HepG2 (cell line): ENCODE results near the gene NSD2. TPM values are rescaled to one million over a fixed set of nuclear protein-coding genes. Genes with fewer than 3 reads are reported as not detected.
"Not testable (repeated sequence)": the region's sequence is repeated elsewhere in the genome, so short reads cannot be mapped to it uniquely, and the experiment has no call there.

Source experiments
- ATAC-seq: fragments of 200-7000 bp; cut with Tn5 transposase; 3 replicates; pipeline ENCODE4 v1.9.1; 2020; ENCODE audit warnings: mild to moderate bottlenecking, moderate library complexity
- BruUV-seq: library from RNA; stranded (reverse); fragments of 400-500 nt; replicated peaks from 2 replicates; lab custom pipeline; 2021; lab: Mats Ljungman, UMichigan
- CTCF ChIA-PET: fragments of 300-600 bp; formaldehyde crosslinking; extraction: SDS; loops from one replicate; lab custom pipeline; 2021; ENCODE audit warnings: low total read pairs, inconsistent platforms, low intra/inter-chr PET ratio; lab: Yijun Ruan, JAX
- POLR2A ChIA-PET: fragments of 350-600 bp; sonication (Branson Sonifier 250); formaldehyde crosslinking; loops from one replicate; lab custom pipeline; 2020; ENCODE audit warnings: antibody characterized with exemption, inconsistent platforms; lab: Yijun Ruan, JAX
- DNase-seq: peaks from one replicate; pipeline ENCODE4 v3.0.0-alpha.2; 2015; ENCODE audit warnings: low spot score
- FAIRE-seq: peaks from 3 replicates; lab custom pipeline; 2011; peaks lifted over from hg19 to GRCh38; lab: Jason Lieb, UNC
- H2AFZ ChIP-seq: one replicate; pipeline ENCODE4 v1.6.1; 2011; ENCODE audit warnings: low read length, inconsistent platforms
- H3K27ac ChIP-seq: fragments of 300-600 bp; 3 replicates; pipeline ENCODE4 v1.8.0; 2011; ENCODE audit warnings: mixed run types, mild to moderate bottlenecking, mixed read lengths, low read length, inconsistent platforms; ENCODE audit not compliant: insufficient read depth; ENCODE audit errors: extremely low read length
- H3K27me3 ChIP-seq, 2 experiments: fragments of 200-600 bp in 1 of 2; 2 replicates in 1 of 2; 3 replicates in 1 of 2; pipeline versions ENCODE4 v1.6.0 to v1.8.0; 2011; ENCODE audit warnings: low read length in 2 of 2, mild to moderate bottlenecking in 2 of 2, moderate library complexity in 2 of 2, inconsistent platforms in 1 of 2; ENCODE audit not compliant: insufficient read depth in 2 of 2, control insufficient read depth in 1 of 2
- H3K36me3 ChIP-seq, 2 experiments: fragments of 200-600 bp in 1 of 2; replicated peaks in 1 of 2; 2 replicates in 1 of 2; 3 replicates in 1 of 2; pipeline versions ENCODE4 v1.5.1 to v1.8.0; 2011; ENCODE audit warnings: low read length in 2 of 2, inconsistent platforms in 1 of 2; ENCODE audit not compliant: insufficient read depth in 2 of 2, control insufficient read depth in 1 of 2
- H3K4me1 ChIP-seq: 2 replicates; pipeline ENCODE4 v1.5.1; 2012; ENCODE audit warnings: low read length, inconsistent platforms; ENCODE audit not compliant: insufficient read depth
- H3K4me2 ChIP-seq: 2 replicates; pipeline ENCODE4 v1.6.0; 2011; ENCODE audit warnings: low read depth, low read length, inconsistent platforms
- H3K4me3 ChIP-seq, 3 experiments: fragments of 200-600 bp in 1 of 3; sonication (generic), shearing (Covaris generic) in 1 of 3; replicated peaks in 1 of 3; 2 replicates each; pipeline ENCODE4 v1.5.1; 2011 to 2016; ENCODE audit warnings: low read length in 3 of 3, inconsistent platforms in 2 of 3, low read depth in 2 of 3, mild to moderate bottlenecking in 2 of 3, control low read depth in 1 of 3, mixed read lengths in 1 of 3; ENCODE audit not compliant: insufficient read depth in 1 of 3
- H3K79me2 ChIP-seq: one replicate; pipeline ENCODE4 v1.6.1; 2011; ENCODE audit warnings: low read length, inconsistent platforms; ENCODE audit not compliant: insufficient read depth
- H3K9ac ChIP-seq: 2 replicates; pipeline ENCODE4 v1.6.0; 2011; ENCODE audit warnings: mild to moderate bottlenecking, low read depth, low read length, inconsistent platforms; ENCODE audit not compliant: insufficient read depth
- H3K9me3 ChIP-seq: 2 replicates; pipeline ENCODE4 v1.5.1; 2012; ENCODE audit warnings: mild to moderate bottlenecking, low read length
- H4K20me1 ChIP-seq: 2 replicates; pipeline ENCODE4 v1.6.0; 2011; ENCODE audit warnings: inconsistent platforms, mild to moderate bottlenecking, low read length, moderate library complexity; ENCODE audit not compliant: insufficient read depth
- ARID5B ChIP-seq: IDR thresholded peaks from 2 replicates; pipeline ENCODE4 v1.4.0; 2020; ENCODE audit warnings: mild to moderate bottlenecking, missing genetic modification reagents
- CEBPB ChIP-seq: IDR thresholded peaks from 2 replicates; pipeline ENCODE4 v1.6.1; 2011; ENCODE audit warnings: low read depth, low read length, improper control_type of control experiment, borderline replicate concordance
- CEBPG ChIP-seq: IDR thresholded peaks from 2 replicates; pipeline ENCODE4 v1.6.1; 2016
- FOXA3 ChIP-seq: IDR thresholded peaks from 2 replicates; pipeline ENCODE4 v1.6.1; 2016; ENCODE audit warnings: missing genetic modification reagents, missing compliant biosample characterization
- GATAD2A ChIP-seq: IDR thresholded peaks from 2 replicates; pipeline ENCODE4 v1.6.1; 2016
- SOX13 ChIP-seq, 3 experiments: fragments of 450-650 bp in 1 of 3; sonication (generic) in 1 of 3; formaldehyde crosslinking in 1 of 3; IDR thresholded peaks in 2 of 3; conservative IDR thresholded peaks in 1 of 3; 2 replicates each; pipeline versions ENCODE4 v1.5.0 to v1.6.1; 2016 to 2020; ENCODE audit warnings: antibody characterized with exemption in 1 of 3, mild to moderate bottlenecking in 1 of 3, missing compliant biosample characterization in 1 of 3, missing genetic modification reagents in 1 of 3, moderate library complexity in 1 of 3
- SOX5 ChIP-seq: IDR thresholded peaks from 2 replicates; pipeline ENCODE4 v1.6.1; 2016; ENCODE audit warnings: borderline replicate concordance
- TCF7 ChIP-seq: sonication (generic); IDR thresholded peaks from 2 replicates; pipeline ENCODE4 v1.6.1; 2016; ENCODE audit warnings: antibody characterized with exemption, low read depth
- WGBS: methylation state at CpG from one replicate; pipeline ENCODE4 v1.1.6; 2017; ENCODE audit warnings: low lambda C conversion rate; 5-methylcytosine and 5-hydroxymethylcytosine counted together
- in situ Hi-C: cut with HindIII; loops from 2 replicates; pipeline ENCODE4 v1.10.0; 2017; ENCODE audit warnings: low pct_unique_long_range_greater_than_20kb; ENCODE audit not compliant: extremely low pct_ligation_motif_present
- intact Hi-C: fragments of 100-400 bp; cut with micrococcal nuclease; formaldehyde crosslinking; loops from one replicate; pipeline ENCODE4 v1.10.0; 2022; ENCODE audit not compliant: unreplicated experiment
- polyA plus RNA-seq, 8 experiments: library from polyadenylated mRNA; depleted of rRNA in 3 of 8; stranded (reverse) in 7 of 8; unstranded in 1 of 8; fragments of >200 nt; fragmentation: Illumina TruSeq in 4 of 8; extraction: Trizol in 4 of 8; gene quantifications; 2 replicates each; pipeline versions ENCODE4 v1.2.1 to v1.2.3, GENCODE V29; 2011 to 2016; ENCODE audit warnings: low read depth in 4 of 8, missing spikeins in 1 of 8, mixed read lengths in 1 of 8; ENCODE audit not compliant: insufficient read depth in 1 of 8
- total RNA-seq, 5 experiments: library from RNA; depleted of rRNA; stranded (reverse); fragments of >200 nt; fragmentation: Illumina TruSeq; extraction: Trizol; gene quantifications; 2 replicates each; pipeline ENCODE4 v1.2.3, GENCODE V29; 2016; ENCODE audit warnings: low read depth in 1 of 5

Gene NSD2
- total and polyA plus RNA-seq, 2 of the 13 experiments (the other 11 are each of a cell fraction or from before 2014, with no cell fraction given): 22.0 to 65.9 TPM

- 44% methylated on average over 4 of the region's 4 CpGs for WGBS
- H3K9me3 ChIP-seq; H3K9ac ChIP-seq; CTCF ChIA-PET; H3K4me3 ChIP-seq; in situ Hi-C loops; H3K27ac ChIP-seq; H3K4me2 ChIP-seq; intact Hi-C loops; H3K27me3 ChIP-seq; ATAC-seq; H2AFZ ChIP-seq; BruUV-seq; TF ChIP-seq SOX13 (IDR thresholded peaks at IDR 0.05): not testable (repeated sequence)
- DNase-seq (peak; percentile 22), FAIRE-seq (peak; percentile 68)
- Histone ChIP-seq H3K4me1 (peaks cover 12% of the 10 kb centered on the region), H4K20me1 (peaks cover 22% of the 10 kb centered on the region), H3K36me3 (peaks cover 0 to 18% of the 10 kb centered on the region in 2 experiments; a peak in 2 of 5 replicates), H3K79me2 (peaks cover 89% of the 10 kb centered on the region)
- POLR2A ChIA-PET: interaction anchor here (1.5 kb wide), 1 partner anchor 10 kb away, joined by 5 read pairs; no protein-coding TSS in a partner anchor
- TF ChIP-seq ARID5B (0 out of 2 replicates have a peak, but pooled peaks have one; percentile 15), SOX13 (CRISPR knock-in tag; conservative IDR thresholded peaks at IDR 0.05 in 1 of 2, IDR thresholded peaks at IDR 0.05 in 1 of 2) (peak in 1 of 2 experiments; percentile 68; a peak in 2 of 4 replicates), CEBPB (0 out of 2 replicates have a peak, but pooled peaks have one; percentile 21), CEBPG (CRISPR knock-in tag) (peak; percentile 49), FOXA3 (CRISPR knock-in tag) (peak; percentile 45), SOX5 (CRISPR knock-in tag) (peak; percentile 41; the same call in 1 of the 2 replicates), GATAD2A (peak; percentile 67; the same call in 1 of the 2 replicates), TCF7 (peak; percentile 65)
These were observed 128.1 kb downstream of the NSD2 start for GRCh38 chr4:1999308-1999707.

DNA sequence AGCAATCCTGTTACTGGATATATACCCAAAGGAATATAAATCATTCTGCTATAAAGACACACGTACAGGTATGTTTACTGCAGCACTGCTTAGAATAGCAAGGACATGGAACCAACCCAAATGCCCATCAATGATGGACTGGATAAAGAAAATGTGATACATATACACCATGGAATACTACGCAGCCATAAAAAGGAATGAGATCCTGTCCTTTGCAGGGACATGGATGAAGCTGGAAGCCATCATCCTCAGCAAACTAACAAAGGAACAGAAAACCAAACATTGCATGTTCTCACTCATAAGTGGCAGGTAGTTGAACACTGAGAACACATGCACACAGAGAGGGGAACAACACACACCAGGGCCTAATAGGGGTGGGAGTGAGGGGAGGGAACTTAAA, 132.2 kb downstream of the NSD2 start:
- Histone ChIP-seq H3K79me2 (peaks cover 86% of the 10 kb centered on the region), H4K20me1 (peaks cover 20% of the 10 kb centered on the region), H3K36me3 (peaks cover 1 to 24% of the 10 kb centered on the region in 2 experiments; a peak in 3 of 5 replicates), H3K4me1 (peaks cover 33% of the 10 kb centered on the region)
- H3K27ac ChIP-seq, H3K9me3 ChIP-seq, BruUV-seq, FAIRE-seq, H2AFZ ChIP-seq, H3K27me3 ChIP-seq, H3K4me2 ChIP-seq, ATAC-seq, H3K4me3 ChIP-seq, CTCF ChIA-PET, H3K9ac ChIP-seq, intact Hi-C loops, POLR2A ChIA-PET, DNase-seq: not testable (repeated sequence)
- in situ Hi-C loops: loop anchor here (25.0 kb wide), 1 partner anchor 184 kb away; no protein-coding TSS in a partner anchor
- 91% methylated on average over 2 of the region's 2 CpGs for WGBS
